ENCODE measurements around the gene REEP1.

Gene REEP1

DNA sequence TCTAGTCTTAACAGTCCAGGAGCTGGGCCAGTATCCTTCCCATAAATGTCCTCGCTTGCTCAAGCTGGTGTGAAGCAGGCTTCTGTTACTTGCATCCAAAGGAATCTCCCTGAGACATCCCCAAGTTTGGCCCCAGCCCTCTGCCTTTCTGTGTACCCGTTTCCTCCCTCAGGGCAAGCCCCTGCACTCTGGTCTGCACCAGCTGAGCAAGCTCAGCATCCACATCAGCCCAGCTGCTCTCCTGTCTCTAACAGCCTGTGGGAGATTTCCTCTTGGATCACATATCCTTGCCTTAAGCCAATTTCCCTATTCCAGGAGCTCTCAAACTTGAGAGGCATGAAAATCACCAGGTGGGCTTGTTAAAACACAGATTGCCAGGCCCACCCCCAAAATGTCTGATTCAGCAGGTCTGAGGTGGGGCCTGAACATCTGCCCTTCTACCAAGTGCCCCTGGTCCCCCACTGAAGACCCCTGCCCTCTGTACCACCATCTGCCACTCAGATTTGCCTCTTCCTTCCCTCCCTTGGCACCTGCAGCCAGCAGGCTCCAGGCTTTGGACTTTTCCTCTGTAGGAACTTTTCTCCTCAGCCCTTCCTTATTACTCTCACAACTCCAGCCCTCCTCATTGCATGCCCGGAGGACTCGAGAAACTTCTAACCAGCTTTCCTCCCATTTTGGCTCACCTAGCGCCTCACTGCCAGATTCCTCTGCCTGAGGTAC is 32.1 kb downstream of the REEP1 start:
- DNase-seq: no peak

GRCh38 chr2:86304416-86304815 is 33.0 kb downstream of the REEP1 start:
- DNase-seq: no peak

- no peak for DNase-seq
Measured at GRCh38 chr2:86302320-86302719, 35.1 kb downstream of the REEP1 start.

DNA sequence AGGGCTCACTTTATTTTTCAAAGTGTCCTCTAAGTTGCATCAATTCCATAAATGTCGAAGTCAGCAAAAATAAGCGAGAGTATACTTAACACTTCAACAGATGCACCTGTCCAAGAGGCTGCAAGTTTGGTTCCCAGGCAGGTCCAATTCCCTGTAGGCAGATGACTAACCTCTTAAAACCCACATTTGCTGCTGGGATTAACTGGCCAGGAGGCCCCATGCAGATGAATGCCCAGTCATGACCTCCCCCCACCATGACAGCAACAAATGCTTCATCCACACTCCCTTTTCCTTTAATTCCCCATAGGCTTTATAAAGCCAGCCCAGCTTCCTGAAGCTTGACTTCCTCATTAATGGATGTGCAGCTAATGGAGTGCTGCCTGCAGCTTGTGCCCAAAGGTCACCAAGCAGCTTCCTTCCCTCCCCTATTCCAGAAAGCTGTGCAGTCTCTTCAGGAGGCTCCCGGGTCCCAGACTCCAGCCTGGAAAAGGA is 35.7 kb downstream of the REEP1 start:
- no peak for DNase-seq

- DNase-seq: no peak
Measured at GRCh38 chr2:86301009-86301408, 36.4 kb downstream of the REEP1 start.

DNA sequence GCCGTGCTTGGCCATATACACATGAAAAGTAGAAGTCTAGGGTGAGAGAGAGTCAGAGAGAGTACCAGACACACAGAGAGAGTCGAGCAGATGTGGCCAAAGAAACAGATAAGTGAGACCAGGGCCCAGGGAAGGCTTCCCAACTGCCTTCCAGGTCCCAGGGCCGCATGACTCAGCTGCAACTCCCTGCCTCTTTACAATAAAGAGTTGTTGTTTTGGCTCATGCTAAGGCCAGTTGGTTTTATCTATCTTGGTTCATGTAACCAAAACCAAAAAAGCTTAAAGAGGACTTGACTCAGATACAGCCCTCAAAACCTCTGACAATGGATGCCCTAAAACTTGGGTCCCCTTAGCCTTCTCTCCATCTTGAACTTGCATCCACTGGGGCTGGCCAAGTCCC is 36.9 kb downstream of the REEP1 start:
- DNase-seq: no peak

- no peak for DNase-seq
Measured at GRCh38 chr2:86298411-86299390, 38.7 kb downstream of the REEP1 start.

DNA sequence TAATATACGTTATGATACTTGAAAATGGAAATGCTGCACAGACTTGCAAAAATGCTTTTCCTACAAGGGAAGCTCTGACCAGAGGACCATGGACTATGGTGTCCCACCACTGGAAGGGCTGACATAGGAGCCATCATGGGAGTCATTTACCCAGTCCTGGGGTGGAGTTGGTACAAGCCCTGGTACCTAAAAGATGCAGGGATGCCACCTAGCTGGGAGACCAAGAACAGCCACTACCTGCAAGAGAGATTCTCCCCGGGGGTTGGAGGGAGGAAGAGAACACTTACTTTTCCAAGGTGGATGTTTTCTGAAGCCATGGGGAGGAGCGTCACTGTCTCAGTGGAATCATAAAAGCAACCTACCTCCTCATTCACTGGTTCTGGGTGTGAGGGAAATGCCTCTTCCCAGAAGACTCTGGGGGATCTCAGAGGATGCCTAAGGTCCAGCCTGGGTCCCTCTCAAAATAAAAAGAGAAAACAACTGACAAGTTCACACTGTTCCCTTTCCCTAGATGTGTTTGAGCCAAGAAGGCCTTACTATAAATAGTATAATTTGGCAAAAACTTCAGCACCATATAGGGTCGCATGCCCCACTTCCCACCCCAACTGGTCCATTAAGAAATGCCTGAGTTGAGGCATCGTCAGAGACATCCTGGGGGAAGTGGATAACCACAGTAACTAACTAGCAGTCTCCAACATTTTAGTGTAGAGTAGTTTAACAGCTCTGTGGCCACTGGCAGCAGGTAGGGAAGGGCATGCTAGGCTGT is 39.9 kb downstream of the REEP1 start:
- DNase-seq: no peak

GRCh38 chr2:86296947-86297346 is 40.5 kb downstream of the REEP1 start:
- no peak for DNase-seq

DNA sequence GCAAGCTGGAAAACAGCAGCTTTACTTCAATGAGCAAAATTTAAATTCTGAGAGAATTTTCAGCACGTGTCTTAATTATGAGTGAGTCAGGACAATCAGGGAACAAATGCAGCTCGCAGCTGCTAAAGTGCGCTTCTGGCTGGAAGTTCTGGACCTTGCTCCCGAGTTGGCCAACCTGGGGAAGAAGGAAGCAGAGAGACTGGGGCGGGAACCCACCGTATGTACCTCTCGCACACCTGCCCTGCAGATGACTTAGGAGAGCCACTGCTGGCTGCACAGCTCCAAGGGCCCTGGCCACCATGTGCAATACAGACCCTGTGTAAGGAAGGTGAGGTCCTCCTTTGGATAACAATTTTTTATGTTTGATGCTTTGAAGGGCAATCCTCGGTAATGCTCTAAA is 42.4 kb downstream of the REEP1 start:
- no peak for DNase-seq

DNA sequence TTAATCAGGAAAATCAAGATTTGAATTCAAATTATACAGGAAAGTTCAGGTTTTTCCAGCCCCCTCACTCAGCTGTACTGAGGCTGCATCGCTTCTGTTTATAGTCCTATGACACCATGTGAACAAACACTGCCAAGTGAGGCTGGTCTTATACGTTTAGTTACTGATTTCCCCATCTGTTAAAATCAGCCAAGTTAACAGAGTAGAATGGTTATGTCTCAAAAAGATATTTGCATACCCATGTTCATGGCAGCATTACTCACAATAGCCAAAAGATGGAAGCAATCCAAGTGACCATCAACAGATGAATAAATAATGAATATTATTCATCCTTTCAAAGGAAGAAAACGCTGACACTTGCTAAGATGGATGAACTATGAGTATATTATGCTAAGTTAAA is 43.8 kb downstream of the REEP1 start:
- no peak for DNase-seq

DNA sequence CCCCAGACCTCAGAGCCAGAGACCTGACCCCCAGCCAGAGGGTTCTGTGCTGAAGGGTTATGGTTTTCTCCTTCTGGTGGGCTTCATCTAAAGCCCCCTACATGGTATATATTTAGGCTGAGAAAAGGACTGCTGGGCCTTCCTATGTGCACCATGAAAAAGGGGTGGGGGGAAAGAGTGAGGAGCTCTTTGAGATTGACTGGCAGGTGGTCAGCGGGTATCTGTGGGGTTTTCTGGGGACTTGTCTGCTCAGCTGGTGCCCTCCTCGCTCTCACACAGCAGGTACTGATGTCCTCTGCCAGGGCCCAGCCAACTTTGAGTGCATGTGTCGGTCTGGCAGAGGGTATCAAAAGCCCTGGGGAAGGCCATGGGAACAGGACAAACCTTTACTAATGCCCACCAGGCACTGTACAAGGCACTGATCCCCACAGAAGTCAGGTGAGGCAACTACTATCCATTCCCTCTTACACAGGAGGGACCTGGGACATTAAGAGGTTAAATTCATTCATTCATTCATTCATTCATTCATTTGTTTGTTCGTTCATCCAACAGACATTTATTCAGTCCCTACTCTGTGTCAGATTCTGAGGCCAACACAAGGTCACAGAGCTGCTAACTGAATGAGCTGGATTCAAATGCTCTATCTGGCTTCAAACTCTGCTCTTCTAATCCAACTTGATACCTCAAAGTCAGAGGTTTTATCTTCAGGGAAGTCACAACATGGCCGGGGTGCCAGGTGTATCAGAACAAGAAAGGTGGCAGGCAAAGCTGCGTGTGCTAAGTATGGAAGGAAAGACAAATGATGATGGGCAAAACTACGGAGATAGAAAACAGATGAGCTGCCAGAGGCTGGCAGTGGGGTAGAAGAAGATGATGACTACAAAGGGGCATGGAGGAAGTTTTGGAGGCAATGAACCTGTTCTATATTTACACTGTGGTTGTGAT is 44.6 kb downstream of the REEP1 start:
- no peak for DNase-seq

- no peak for DNase-seq
Measured at GRCh38 chr2:86291328-86291662, 46.1 kb downstream of the REEP1 start.

GRCh38 chr2:86290596-86291327 is 46.7 kb downstream of the REEP1 start:
- no peak for DNase-seq

- DNase-seq: no peak
Measured at GRCh38 chr2:86286516-86286915, 50.9 kb downstream of the REEP1 start.

GRCh38 chr2:86285981-86286380 is 51.4 kb downstream of the REEP1 start:
- DNase-seq: no peak

DNA sequence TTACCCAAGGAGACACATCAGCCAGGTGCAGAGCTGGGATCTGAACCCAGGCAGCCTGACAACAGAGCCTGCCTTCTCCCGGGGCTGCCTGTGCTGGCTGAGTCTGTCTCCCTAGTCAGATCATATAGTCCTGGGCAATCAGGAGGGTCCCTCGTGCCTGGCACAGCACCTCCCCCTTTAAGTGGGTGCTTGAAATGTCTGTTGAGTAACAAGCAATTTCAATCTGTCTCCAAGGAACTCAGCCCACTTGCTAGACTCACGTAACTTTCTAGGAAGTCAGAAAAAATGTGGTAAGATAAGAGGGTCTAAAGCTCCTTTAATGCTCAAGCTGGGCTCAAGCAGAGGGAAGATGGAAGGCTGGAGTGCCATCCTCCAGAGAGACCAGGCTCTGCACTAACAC is 51.9 kb downstream of the REEP1 start:
- DNase-seq: no peak

DNA sequence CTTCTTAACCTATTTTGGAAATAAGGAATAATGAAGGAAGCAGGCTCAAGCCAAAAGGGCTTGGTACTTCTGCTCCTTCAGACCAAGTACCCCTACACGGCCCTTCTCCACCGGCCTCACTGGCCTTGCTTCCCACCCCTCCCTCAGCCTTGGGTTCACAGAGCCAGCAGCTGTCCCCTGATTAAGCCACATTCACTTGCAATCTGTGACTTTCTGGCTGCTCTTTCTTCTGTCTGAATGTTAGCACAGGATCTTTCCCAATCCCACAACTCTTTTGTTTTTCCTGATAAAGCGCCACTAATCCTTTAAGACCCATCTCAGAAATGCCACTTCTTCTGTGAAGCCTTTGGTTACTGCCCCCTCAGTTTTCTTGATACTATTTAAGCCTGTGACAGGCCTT is 52.4 kb downstream of the REEP1 start:
- no peak for DNase-seq

DNA sequence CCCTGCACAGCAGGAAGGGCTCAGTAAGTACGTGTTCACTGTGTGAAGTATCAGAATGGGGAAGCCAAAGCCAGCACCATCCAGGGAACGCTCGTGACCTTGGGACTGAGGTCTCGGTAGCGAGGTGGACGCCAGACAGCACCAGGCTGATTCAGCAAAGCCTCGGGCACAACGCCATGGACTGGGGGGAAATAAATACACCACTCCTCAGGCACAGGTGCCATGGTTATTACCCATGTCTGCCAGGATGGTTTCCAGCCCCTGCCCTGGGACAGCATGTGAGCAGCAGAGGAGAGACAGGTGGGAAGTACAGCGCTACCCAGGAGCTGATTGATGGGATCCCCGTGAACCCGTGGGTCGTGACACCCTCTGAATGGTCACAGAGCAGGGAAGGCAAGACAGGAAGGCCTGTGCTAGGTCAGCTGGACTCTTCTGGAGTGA is 53.0 kb downstream of the REEP1 start:
- no peak for DNase-seq

- DNase-seq: no peak
Measured at GRCh38 chr2:86283411-86284030, 53.9 kb downstream of the REEP1 start.
